Measurements from ENCODE around the gene CAPNS1.
"Not testable (repeated sequence)": the region's sequence is repeated elsewhere in the genome, so short reads cannot be mapped to it uniquely, and the experiment has no call there.

CAPNS1 gene

GRCh38 chr19:36125557-36125956 lies 14.3 kb upstream of the CAPNS1 start:
- TF ChIP-seq, protein P1, sequence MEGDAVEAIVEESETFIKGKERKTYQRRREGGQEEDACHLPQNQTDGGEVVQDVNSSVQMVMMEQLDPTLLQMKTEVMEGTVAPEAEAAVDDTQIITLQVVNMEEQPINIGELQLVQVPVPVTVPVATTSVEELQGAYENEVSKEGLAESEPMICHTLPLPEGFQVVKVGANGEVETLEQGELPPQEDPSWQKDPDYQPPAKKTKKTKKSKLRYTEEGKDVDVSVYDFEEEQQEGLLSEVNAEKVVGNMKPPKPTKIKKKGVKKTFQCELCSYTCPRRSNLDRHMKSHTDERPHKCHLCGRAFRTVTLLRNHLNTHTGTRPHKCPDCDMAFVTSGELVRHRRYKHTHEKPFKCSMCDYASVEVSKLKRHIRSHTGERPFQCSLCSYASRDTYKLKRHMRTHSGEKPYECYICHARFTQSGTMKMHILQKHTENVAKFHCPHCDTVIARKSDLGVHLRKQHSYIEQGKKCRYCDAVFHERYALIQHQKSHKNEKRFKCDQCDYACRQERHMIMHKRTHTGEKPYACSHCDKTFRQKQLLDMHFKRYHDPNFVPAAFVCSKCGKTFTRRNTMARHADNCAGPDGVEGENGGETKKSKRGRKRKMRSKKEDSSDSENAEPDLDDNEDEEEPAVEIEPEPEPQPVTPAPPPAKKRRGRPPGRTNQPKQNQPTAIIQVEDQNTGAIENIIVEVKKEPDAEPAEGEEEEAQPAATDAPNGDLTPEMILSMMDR (IDR thresholded peaks at IDR 0.05; ENCODE audit: low read depth, low read length): no peak
- H3K4me3 ChIP-seq (ENCODE audit: low read depth, low read length): no peak overlapping the region

- TF ChIP-seq, protein P1 (IDR thresholded peaks at IDR 0.05; ENCODE audit: low read depth, low read length): no peak
- H3K4me3 ChIP-seq (ENCODE audit: low read depth, low read length): peak overlapping the region; percentile 65
Observed at GRCh38 chr19:36128392-36128736, 11.5 kb upstream of the CAPNS1 start.

DNA sequence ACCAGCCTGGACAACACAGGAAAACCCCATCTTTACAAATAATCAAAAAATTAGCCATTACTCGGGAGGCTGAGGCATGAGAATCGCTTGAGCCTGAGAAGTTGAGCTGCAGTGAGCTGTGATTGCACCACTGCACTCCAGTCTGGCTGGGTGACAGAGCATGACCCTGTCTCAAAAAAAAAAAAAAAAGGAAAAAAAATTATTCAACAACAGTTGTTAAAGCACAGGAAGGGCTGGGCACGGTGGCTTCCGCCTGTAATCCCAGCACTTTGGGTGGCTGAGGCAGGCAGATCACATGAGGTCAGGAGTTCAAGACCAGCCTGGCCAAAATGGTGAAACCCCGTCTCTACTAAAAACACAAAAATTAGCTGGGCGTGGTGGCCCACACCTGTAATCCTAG lies 8.6 kb upstream of the CAPNS1 start:
- H3K4me3 ChIP-seq (ENCODE audit: low read depth, low read length): not testable (repeated sequence)

DNA sequence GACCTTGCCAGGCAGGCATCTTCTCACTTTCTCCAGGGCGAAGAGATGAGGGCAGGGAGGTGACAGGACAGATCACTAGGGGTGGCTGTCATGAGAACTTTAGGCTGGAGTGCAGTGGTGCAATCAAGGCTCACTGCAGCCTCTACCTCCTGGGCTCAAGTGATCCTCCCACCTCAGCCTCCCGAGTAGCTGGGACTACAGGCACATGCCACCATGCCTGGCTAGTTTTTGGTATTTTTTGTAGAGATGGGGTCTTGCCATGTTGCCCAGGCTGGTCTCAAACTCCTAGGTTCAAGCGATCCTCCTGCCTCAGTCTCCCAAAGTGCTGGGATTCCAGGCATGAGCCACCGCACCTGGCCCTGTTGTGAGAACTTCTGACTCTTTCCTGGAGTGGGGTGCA lies 5.0 kb upstream of the CAPNS1 start:
- not testable (repeated sequence) for H3K4me3 ChIP-seq (ENCODE audit: low read depth, low read length)

GRCh38 chr19:36136964-36137686 lies 2.7 kb upstream of the CAPNS1 start:
- TF ChIP-seq, protein P1 (IDR thresholded peaks at IDR 0.05; ENCODE audit: low read depth, low read length): no peak
- no peak overlapping the region for H3K4me3 ChIP-seq (ENCODE audit: low read depth, low read length)

- H3K4me3 ChIP-seq (ENCODE audit: low read depth, low read length): peak overlapping the region; percentile 86
- TF ChIP-seq, protein P1 (IDR thresholded peaks at IDR 0.05; ENCODE audit: low read depth, low read length): no peak
Observed at GRCh38 chr19:36139120-36139472, 770 bp upstream of the CAPNS1 start.

- H3K4me3 ChIP-seq (ENCODE audit: low read depth, low read length): peak overlapping the region; percentile 86
Observed at GRCh38 chr19:36140304-36141038, 605 bp downstream of the CAPNS1 start.

More at GRCh38 chr19:36140304-36141038, 605 bp downstream of the CAPNS1 start:
- TF ChIP-seq, protein P1 (IDR thresholded peaks at IDR 0.05; ENCODE audit: low read depth, low read length): no peak

Measured in WI38 (cell line).